Measurements from ENCODE around the gene BCL11A.

The BCL11A gene

GRCh38 chr2:60553495-60554073, at the start of gene BCL11A:
Gene BCL11A (minus strand): TSS chr2:60553654. CDS start chr2:60553270, 384 bp downstream.
- TF ChIP-seq CTCF (IDR thresholded peaks at IDR 0.05; ENCODE audit: low read depth, low read length), result no peak
- DNase-seq (ENCODE audit: extremely low read depth, low read depth), result no peak

- TF ChIP-seq CTCF (IDR thresholded peaks at IDR 0.05; ENCODE audit: low read depth, low read length), result no peak
- no peak for DNase-seq (ENCODE audit: extremely low read depth, low read depth)
Observed at GRCh38 chr2:60602828-60603532, 49.5 kb upstream of the BCL11A start.

GRCh38 chr2:60602388-60602787, 48.9 kb upstream of the BCL11A start:
- DNase-seq (ENCODE audit: extremely low read depth, low read depth), result no peak

GRCh38 chr2:60598271-60598670, 44.8 kb upstream of the BCL11A start:
- no peak for DNase-seq (ENCODE audit: extremely low read depth, low read depth)
- no peak for TF ChIP-seq CTCF (IDR thresholded peaks at IDR 0.05; ENCODE audit: low read depth, low read length)

More at GRCh38 chr2:60602388-60602787, 48.9 kb upstream of the BCL11A start:
- TF ChIP-seq CTCF (IDR thresholded peaks at IDR 0.05; ENCODE audit: low read depth, low read length), result no peak

DNA sequence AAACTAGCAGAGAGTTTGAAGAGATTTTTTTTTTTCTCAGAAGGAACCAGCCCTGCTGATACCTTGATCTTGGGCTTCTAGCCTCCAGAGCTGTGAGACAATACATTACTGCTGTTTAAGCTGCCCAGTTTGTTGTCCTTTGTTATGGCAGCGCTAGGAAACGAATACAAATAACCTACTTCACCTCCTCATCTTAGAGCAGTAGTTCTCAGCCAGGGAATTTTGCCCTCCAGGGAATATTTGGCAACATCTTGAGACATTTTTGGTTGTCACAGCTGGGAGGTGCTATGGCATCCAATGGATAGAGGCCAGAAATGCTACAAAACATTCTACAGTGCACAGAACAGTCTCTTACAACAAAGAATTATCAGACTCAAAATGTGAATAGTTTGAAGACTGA, 43.9 kb upstream of the BCL11A start:
- no peak for DNase-seq (ENCODE audit: extremely low read depth, low read depth)
- TF ChIP-seq CTCF (IDR thresholded peaks at IDR 0.05; ENCODE audit: low read depth, low read length), result no peak

DNA sequence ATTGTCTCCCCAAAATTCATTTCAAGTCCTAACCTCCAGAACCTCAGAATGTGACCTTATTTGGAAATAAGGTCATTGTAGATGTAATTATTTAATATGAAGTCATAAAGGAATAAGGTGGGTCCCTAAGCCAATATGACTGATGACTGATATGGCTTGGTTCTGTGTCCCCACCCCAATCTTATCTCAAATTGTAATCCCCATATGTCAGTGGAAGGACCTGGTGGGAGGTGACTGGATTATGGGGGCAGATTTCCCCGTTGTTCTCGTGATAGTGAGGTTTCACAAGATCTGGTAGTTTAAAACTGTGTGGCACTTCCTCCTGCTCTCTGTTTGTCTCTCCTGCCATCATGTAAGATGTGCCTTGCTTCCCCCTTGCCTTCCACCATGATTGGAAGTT, 43.0 kb upstream of the BCL11A start:
- no peak for TF ChIP-seq CTCF (IDR thresholded peaks at IDR 0.05; ENCODE audit: low read depth, low read length)
- DNase-seq (ENCODE audit: extremely low read depth, low read depth), result no peak

DNA sequence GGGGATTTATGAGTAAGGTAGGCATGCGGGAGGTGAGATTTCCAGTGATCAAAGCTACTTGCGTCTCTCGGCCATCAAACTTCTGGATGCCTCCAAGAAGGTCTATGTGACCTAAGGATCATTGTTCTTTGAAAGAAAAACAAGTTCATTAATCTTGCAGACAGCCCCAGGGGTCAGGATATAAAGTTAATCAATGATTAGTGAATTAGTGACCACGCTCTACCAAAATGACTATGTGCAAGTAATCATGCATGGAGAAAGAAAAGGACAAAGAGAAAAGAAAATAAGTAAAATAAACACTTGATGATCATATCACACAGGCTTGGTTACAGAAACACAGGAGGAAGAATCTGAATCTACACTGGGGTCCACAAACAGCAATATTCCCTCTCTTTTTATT, 42.5 kb upstream of the BCL11A start:
- DNase-seq (ENCODE audit: extremely low read depth, low read depth), result no peak
- no peak for TF ChIP-seq CTCF (IDR thresholded peaks at IDR 0.05; ENCODE audit: low read depth, low read length)
